Spleen (tissue), 11 donors: ENCODE data around the gene FADS1. TPM values are rescaled to one million over a fixed set of nuclear protein-coding genes. Genes with fewer than 3 reads are reported as not detected.

ENCODE experiments used
- DNase-seq: peaks from one replicate; pipeline ENCODE4 v3.0.0-alpha.2; 2020
- H3K27ac ChIP-seq, 8 donors: fragments of 200-600 bp; sonication (generic) in 7 of 8; 1 replicate in 4 of 8; 2 replicates in 4 of 8; pipeline versions ENCODE4 v1.5.0 to v1.8.0; 2016 to 2021; ENCODE audit warnings: inconsistent platforms in 4 of 8, mild to moderate bottlenecking in 4 of 8, moderate library complexity in 1 of 8
- H3K27me3 ChIP-seq, 7 donors: fragments of 200-600 bp; sonication (generic) in 6 of 7; replicated peaks in 1 of 7; 1 replicate in 4 of 7; 2 replicates in 3 of 7; pipeline versions ENCODE4 v1.5.0 to v1.8.0; 2016 to 2021; ENCODE audit warnings: inconsistent platforms in 3 of 7, mild to moderate bottlenecking in 1 of 7
- H3K36me3 ChIP-seq, 6 donors: fragments of 200-600 bp; sonication (generic) in 5 of 6; 1 replicate in 4 of 6; 2 replicates in 2 of 6; pipeline versions ENCODE4 v1.5.0 to v1.8.0; 2016 to 2021; ENCODE audit warnings: inconsistent platforms in 2 of 6
- H3K4me1 ChIP-seq, 6 donors: fragments of 200-600 bp; sonication (generic) in 5 of 6; 1 replicate in 3 of 6; 2 replicates in 3 of 6; pipeline versions ENCODE4 v1.5.0 to v1.8.0; 2016 to 2021; ENCODE audit warnings: inconsistent platforms in 3 of 6
- H3K4me3 ChIP-seq, 8 donors: fragments of 200-600 bp; sonication (generic) in 7 of 8; 1 replicate in 4 of 8; 2 replicates in 4 of 8; pipeline versions ENCODE4 v1.5.0 to v1.8.0; 2016 to 2021; ENCODE audit warnings: inconsistent platforms in 4 of 8, mild to moderate bottlenecking in 4 of 8, moderate library complexity in 2 of 8
- H3K9me3 ChIP-seq, 8 donors: fragments of 200-600 bp; sonication (generic) in 7 of 8; 1 replicate in 4 of 8; 2 replicates in 4 of 8; pipeline versions ENCODE4 v1.5.0 to v1.8.0; 2016 to 2021; ENCODE audit warnings: inconsistent platforms in 4 of 8
- POLR2A ChIP-seq, 3 donors: fragments of 450-650 bp; IDR thresholded peaks; one replicate each; pipeline ENCODE4 v1.5.1; 2017; ENCODE audit warnings: antibody characterized with exemption in 3 of 3, mild to moderate bottlenecking in 1 of 3
- POLR2AphosphoS5 ChIP-seq, 3 donors: sonication (generic); formaldehyde crosslinking; IDR thresholded peaks; one replicate each; pipeline ENCODE4 v1.5.1; 2017; ENCODE audit warnings: antibody characterized with exemption in 3 of 3
- WGBS, 5 donors: extraction: QIAGEN DNeasy Blood & Tissue Kit in 3 of 5; methylation state at CpG; one replicate each; pipeline versions ENCODE4 v1.1.5 to v1.1.7; 2013 to 2018; 5-methylcytosine and 5-hydroxymethylcytosine counted together
- intact Hi-C: fragments of 100-400 bp; cut with DNase I; formaldehyde crosslinking; loops from one replicate; pipeline ENCODE4 v1.15.0; 2023; ENCODE audit warnings: low total_unique reads
- polyA plus RNA-seq, 3 donors: library from polyadenylated mRNA; stranded (reverse); fragments of 200-250 nt; gene quantifications; one replicate each; pipeline ENCODE4 v1.2.1, GENCODE V29; 2013
- total RNA-seq, 7 donors: library from RNA; depleted of rRNA in 3 of 7; stranded (reverse); fragments of >200 nt in 3 of 7; fragmentation: NEBNext Ultra II Directional in 4 of 7; extraction: Animal tissue kit (Norgen Biotek cat#: 25700) in 4 of 7; gene quantifications; one replicate each; pipeline versions ENCODE4 v1.1.0 to v1.2.1, GENCODE V29; 2016 to 2021
- TF ChIP-seq, protein P1 (sequence below), 11 experiments: fragments of 200-600 bp in 7 of 11; fragments of 450-650 bp in 4 of 11; sonication (generic) in 4 of 11; IDR thresholded peaks in 8 of 11; conservative IDR thresholded peaks in 3 of 11; 1 replicate in 7 of 11; 2 replicates in 4 of 11; pipeline versions ENCODE4 v1.4.0 to v1.8.0; 2016 to 2021; ENCODE audit warnings: antibody characterized with exemption in 11 of 11, inconsistent platforms in 4 of 11, mild to moderate bottlenecking in 1 of 11
- donor health status: healthy with polysubstance abuse.
- donor health status: DM: no; HTN: no; CAD: no; lungs with moderate emphysema.
- donor health status: DM: no; HTN: no; CAD: no.
- donor health status: Bipolar disorder and iron deficiency.
- donor health status: healthy.
- donor health status: DM: no; HTN: no; CAD: no.
- donor health status: DM: yes; HTN: yes; CAD: no.

FADS1 gene
- total and polyA plus RNA-seq, 10 donors, result 2.2 to 25.6 (median 10.4) TPM

GRCh38 chr11:61828629-61829407 lies 12.0 kb upstream of the FADS1 start:
- Histone ChIP-seq H3K4me3 (peak overlapping the region; percentile 45 to 75 (median 58)), H3K36me3 (no peaks in the 10 kb centered on the region), H3K4me1 (peaks cover 8 to 75% (median 29%) of the 10 kb centered on the region in 6 donors), H3K27me3 (peaks cover 0 to 28% (median 6%) of the 10 kb centered on the region in 7 donors), H3K27ac (peak overlapping the region in 7 of 8 donors; percentile 12 to 88 (median 71)), H3K9me3 (no peaks in the 10 kb centered on the region)
- intact Hi-C loops, result no loop called here
- TF ChIP-seq POLR2AphosphoS5 (IDR thresholded peaks at IDR 0.05) (peak in 2 of 3 donors; percentile 8 to 42), POLR2A (IDR thresholded peaks at IDR 0.05) (no peak)
- TF ChIP-seq, protein P1, sequence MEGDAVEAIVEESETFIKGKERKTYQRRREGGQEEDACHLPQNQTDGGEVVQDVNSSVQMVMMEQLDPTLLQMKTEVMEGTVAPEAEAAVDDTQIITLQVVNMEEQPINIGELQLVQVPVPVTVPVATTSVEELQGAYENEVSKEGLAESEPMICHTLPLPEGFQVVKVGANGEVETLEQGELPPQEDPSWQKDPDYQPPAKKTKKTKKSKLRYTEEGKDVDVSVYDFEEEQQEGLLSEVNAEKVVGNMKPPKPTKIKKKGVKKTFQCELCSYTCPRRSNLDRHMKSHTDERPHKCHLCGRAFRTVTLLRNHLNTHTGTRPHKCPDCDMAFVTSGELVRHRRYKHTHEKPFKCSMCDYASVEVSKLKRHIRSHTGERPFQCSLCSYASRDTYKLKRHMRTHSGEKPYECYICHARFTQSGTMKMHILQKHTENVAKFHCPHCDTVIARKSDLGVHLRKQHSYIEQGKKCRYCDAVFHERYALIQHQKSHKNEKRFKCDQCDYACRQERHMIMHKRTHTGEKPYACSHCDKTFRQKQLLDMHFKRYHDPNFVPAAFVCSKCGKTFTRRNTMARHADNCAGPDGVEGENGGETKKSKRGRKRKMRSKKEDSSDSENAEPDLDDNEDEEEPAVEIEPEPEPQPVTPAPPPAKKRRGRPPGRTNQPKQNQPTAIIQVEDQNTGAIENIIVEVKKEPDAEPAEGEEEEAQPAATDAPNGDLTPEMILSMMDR (IDR thresholded peaks at IDR 0.05 in 8 of 11, conservative IDR thresholded peaks at IDR 0.05 in 3 of 11), result peak in 6 of 11 experiments; percentile 17 to 68 (median 46)
- no peak for DNase-seq
- 2 to 5% (median 2%) methylated on average over 24 to 55 of the region's 55 CpGs for WGBS, 5 donors

GRCh38 chr11:61828379-61828628 lies 11.5 kb upstream of the FADS1 start:
- TF ChIP-seq POLR2A (IDR thresholded peaks at IDR 0.05) (no peak), POLR2AphosphoS5 (IDR thresholded peaks at IDR 0.05) (no peak)
- TF ChIP-seq, protein P1 (IDR thresholded peaks at IDR 0.05 in 8 of 11, conservative IDR thresholded peaks at IDR 0.05 in 3 of 11), result no peak
- Histone ChIP-seq H3K27me3 (peaks cover 0 to 28% (median 6%) of the 10 kb centered on the region in 7 donors), H3K36me3 (no peaks in the 10 kb centered on the region), H3K4me1 (peaks cover 8 to 70% (median 29%) of the 10 kb centered on the region in 6 donors), H3K9me3 (no peaks in the 10 kb centered on the region), H3K27ac (peak overlapping the region in 7 of 8 donors; percentile 12 to 88 (median 71)), H3K4me3 (peak overlapping the region; percentile 45 to 75 (median 58))
- 0 to 2% (median 1%) methylated on average over 7 to 16 of the region's 16 CpGs for WGBS, 5 donors
- DNase-seq, result no peak
- intact Hi-C loops, result no loop called here

DNA sequence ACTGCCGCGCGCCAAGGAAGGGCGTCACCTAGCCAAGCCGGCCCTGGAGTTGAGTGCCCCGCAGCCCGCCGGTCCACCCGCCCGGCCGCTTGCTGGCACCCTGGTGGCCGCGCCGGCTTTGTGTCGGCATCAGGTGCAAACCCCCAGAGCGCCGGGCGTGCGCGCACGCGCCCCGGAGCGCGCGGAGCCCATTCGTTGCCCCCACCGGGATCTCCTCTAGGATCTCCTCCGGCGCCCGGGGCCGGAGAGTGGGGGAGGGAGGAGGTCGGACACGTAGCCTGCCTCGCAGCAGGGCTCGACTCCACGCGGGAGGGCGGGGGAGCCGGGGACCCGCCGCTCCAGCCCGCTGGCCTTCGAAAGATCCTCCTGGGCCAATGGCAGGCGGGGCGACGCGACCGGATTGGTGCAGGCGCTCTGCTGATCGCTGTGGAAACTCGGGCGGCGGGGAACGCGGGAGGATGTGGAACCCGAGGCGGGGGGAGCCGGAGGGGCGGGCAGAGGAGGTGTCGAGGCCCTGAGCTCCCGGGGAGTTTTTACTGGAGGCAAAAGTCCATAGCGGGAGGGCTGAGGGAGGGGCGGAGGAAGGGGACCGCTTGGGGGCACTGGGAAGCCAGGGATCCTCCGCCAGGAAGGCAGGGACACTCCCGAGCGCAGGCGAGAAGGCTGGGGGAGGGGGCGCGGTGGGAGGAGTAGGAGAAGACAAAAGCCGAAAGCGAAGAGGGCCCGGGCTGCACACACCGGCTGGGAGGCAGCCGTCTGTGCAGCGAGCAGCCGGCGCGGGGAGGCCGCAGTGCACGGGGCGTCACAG lies 11.0 kb upstream of the FADS1 start, which contains the start of gene FADS2:
TSS of gene FADS2 (plus strand) at position 730 of the 808 bp plus-strand sequence. CDS start 91 bp downstream, outside the sequence.
- Histone ChIP-seq H3K4me3 (peak within 1 kb of the TSS; percentile 45 to 75 (median 58)), H3K27ac (peak within 1 kb of the TSS in 7 of 8 donors; percentile 12 to 88 (median 71)), H3K9me3 (no peaks in the 10 kb centered on the region), H3K27me3 (peaks cover 0 to 28% (median 6%) of the 10 kb centered on the region in 7 donors), H3K4me1 (peaks cover 8 to 64% (median 29%) of the 10 kb centered on the region in 6 donors), H3K36me3 (no peaks in the 10 kb centered on the region)
- TF ChIP-seq, protein P1 (IDR thresholded peaks at IDR 0.05 in 8 of 11, conservative IDR thresholded peaks at IDR 0.05 in 3 of 11), result peak in 1 of 11 experiments; percentile 30
- TF ChIP-seq POLR2A (IDR thresholded peaks at IDR 0.05), result no peak
- peak in 2 of 3 donors; percentile 77 to 86 for TF ChIP-seq POLR2AphosphoS5 (IDR thresholded peaks at IDR 0.05)
- peak; percentile 92 for DNase-seq
- intact Hi-C loops, result no loop called here
- 1% methylated on average over 38 to 83 of the region's 83 CpGs for WGBS, 5 donors
